ENCODE measurements around the gene SLC9A4.
"Not testable (repeated sequence)": the region's sequence is repeated elsewhere in the genome, so short reads cannot be mapped to it uniquely, and the experiment has no call there.

Gene SLC9A4

GRCh38 chr2:102538491-102538890 is 65.5 kb downstream of the SLC9A4 start:
- H3K27me3 ChIP-seq, result no peaks in the 10 kb centered on the region
- H3K36me3 ChIP-seq, result no peaks in the 10 kb centered on the region
- H3K4me3 ChIP-seq, result no peak overlapping the region
- no peaks in the 10 kb centered on the region for H3K4me1 ChIP-seq
- no peaks in the 10 kb centered on the region for H3K9me3 ChIP-seq (replicated peaks in 1 of 11)
- H3K4me2 ChIP-seq, result no peak overlapping the region
- no peak for TF ChIP-seq Cebpa-rat (IDR thresholded peaks at IDR 0.05)
- no peak overlapping the region for H3K9ac ChIP-seq
- no peaks in the 10 kb centered on the region for H4K20me1 ChIP-seq
- H3K27ac ChIP-seq, result no peak overlapping the region

GRCh38 chr2:102540882-102541281 is 67.9 kb downstream of the SLC9A4 start:
- no peak overlapping the region for H3K27ac ChIP-seq
- no peak overlapping the region for H3K4me2 ChIP-seq
- H3K9ac ChIP-seq, result no peak overlapping the region
- no peaks in the 10 kb centered on the region for H4K20me1 ChIP-seq
- no peaks in the 10 kb centered on the region for H3K27me3 ChIP-seq
- TF ChIP-seq Cebpa-rat (IDR thresholded peaks at IDR 0.05), result no peak
- no peaks in the 10 kb centered on the region for H3K4me1 ChIP-seq
- H3K36me3 ChIP-seq, result no peaks in the 10 kb centered on the region
- H3K4me3 ChIP-seq, result no peak overlapping the region
- peaks cover 0 to under 1% (median 0%) of the 10 kb centered on the region in 11 experiments; a peak in 1 of 22 replicates for H3K9me3 ChIP-seq (replicated peaks in 1 of 11)

- H3K27me3 ChIP-seq, result no peaks in the 10 kb centered on the region
- H3K27ac ChIP-seq, result no peak overlapping the region
- no peaks in the 10 kb centered on the region for H4K20me1 ChIP-seq
- TF ChIP-seq Cebpa-rat (IDR thresholded peaks at IDR 0.05), result no peak
- H3K4me3 ChIP-seq, result no peak overlapping the region
- no peaks in the 10 kb centered on the region for H3K4me1 ChIP-seq
- H3K4me2 ChIP-seq, result no peak overlapping the region
- H3K9ac ChIP-seq, result no peak overlapping the region
- H3K9me3 ChIP-seq (replicated peaks in 1 of 11), result peaks cover 21 to 34% (median 30%) of the 10 kb centered on the region in 11 experiments
- H3K36me3 ChIP-seq, result no peaks in the 10 kb centered on the region
Observed at GRCh38 chr2:102544182-102544581, 71.2 kb downstream of the SLC9A4 start.

GRCh38 chr2:102547462-102547861 is 74.4 kb downstream of the SLC9A4 start:
- Histone ChIP-seq H3K9me3 (replicated peaks in 1 of 11) (peaks cover 45 to 67% (median 61%) of the 10 kb centered on the region in 11 experiments), H3K27ac (no peak overlapping the region), H3K36me3 (no peaks in the 10 kb centered on the region; a peak in 1 of 22 replicates), H3K4me1 (peaks cover 0 to 16% (median 2%) of the 10 kb centered on the region in 10 experiments; a peak in 11 of 20 replicates), H3K9ac (no peak overlapping the region), H3K4me3 (no peak overlapping the region), H3K27me3 (peaks cover 0 to 3% (median 0%) of the 10 kb centered on the region in 11 experiments; a peak in 2 of 22 replicates), H3K4me2 (no peak overlapping the region), H4K20me1 (no peaks in the 10 kb centered on the region)
- no peak for TF ChIP-seq Cebpa-rat (IDR thresholded peaks at IDR 0.05)

GRCh38 chr2:102549027-102549426 is 76.0 kb downstream of the SLC9A4 start:
- peaks cover 9 to 20% (median 16%) of the 10 kb centered on the region in 10 experiments; a peak in 18 of 20 replicates for H3K4me1 ChIP-seq
- no peaks in the 10 kb centered on the region for H4K20me1 ChIP-seq
- peaks cover 45 to 68% (median 61%) of the 10 kb centered on the region in 11 experiments for H3K9me3 ChIP-seq (replicated peaks in 1 of 11)
- no peak overlapping the region for H3K9ac ChIP-seq
- no peak overlapping the region for H3K4me2 ChIP-seq
- no peak for TF ChIP-seq Cebpa-rat (IDR thresholded peaks at IDR 0.05)
- no peak overlapping the region for H3K4me3 ChIP-seq
- no peak overlapping the region for H3K27ac ChIP-seq
- peaks cover 0 to 8% (median 0%) of the 10 kb centered on the region in 11 experiments; a peak in 2 of 22 replicates for H3K27me3 ChIP-seq
- no peaks in the 10 kb centered on the region; a peak in 1 of 22 replicates for H3K36me3 ChIP-seq

- Histone ChIP-seq H3K4me3 (no peak overlapping the region), H3K9ac (no peak overlapping the region), H3K9me3 (replicated peaks in 1 of 11) (peaks cover 45 to 68% (median 61%) of the 10 kb centered on the region in 11 experiments), H3K4me2 (peak overlapping the region in 2 of 11 experiments; percentile 17 to 47; a peak in 4 of 22 replicates), H3K4me1 (peaks cover 10 to 27% (median 20%) of the 10 kb centered on the region in 10 experiments; a peak in 18 of 20 replicates), H3K27me3 (peaks cover 0 to 8% (median 0%) of the 10 kb centered on the region in 11 experiments; a peak in 2 of 22 replicates), H4K20me1 (no peaks in the 10 kb centered on the region), H3K27ac (no peak overlapping the region), H3K36me3 (no peaks in the 10 kb centered on the region; a peak in 1 of 22 replicates)
- TF ChIP-seq Cebpa-rat (IDR thresholded peaks at IDR 0.05), result no peak
Observed at GRCh38 chr2:102550151-102550550, 77.1 kb downstream of the SLC9A4 start.

- TF ChIP-seq Cebpa-rat (IDR thresholded peaks at IDR 0.05), result no peak
- H3K27me3 ChIP-seq, result peaks cover 0 to 8% (median 0%) of the 10 kb centered on the region in 11 experiments; a peak in 2 of 22 replicates
Observed at GRCh38 chr2:102551329-102552096, 78.5 kb downstream of the SLC9A4 start.

GRCh38 chr2:102553601-102554000 is 80.6 kb downstream of the SLC9A4 start:
- Histone ChIP-seq H3K27ac (peak overlapping the region in 5 of 11 experiments; percentile 16 to 78 (median 62); a peak in 7 of 22 replicates), H3K9ac (peak overlapping the region in 3 of 11 experiments; percentile 16 to 29 (median 23); a peak in 2 of 22 replicates), H4K20me1 (no peaks in the 10 kb centered on the region), H3K4me1 (peaks cover 10 to 27% (median 20%) of the 10 kb centered on the region in 10 experiments; a peak in 18 of 20 replicates), H3K9me3 (replicated peaks in 1 of 11) (peaks cover 31 to 58% (median 47%) of the 10 kb centered on the region in 11 experiments), H3K4me3 (no peak overlapping the region), H3K27me3 (peaks cover 0 to 8% (median 0%) of the 10 kb centered on the region in 11 experiments; a peak in 2 of 22 replicates), H3K36me3 (no peaks in the 10 kb centered on the region; a peak in 1 of 22 replicates), H3K4me2 (peak overlapping the region in 9 of 11 experiments; percentile 22 to 76 (median 64); a peak in 18 of 22 replicates)
- TF ChIP-seq Cebpa-rat (IDR thresholded peaks at IDR 0.05), result peak in 5 of 11 experiments; percentile 60 to 95 (median 84); a peak in 10 of 22 replicates

More at GRCh38 chr2:102551329-102552096, 78.5 kb downstream of the SLC9A4 start:
- Histone ChIP-seq H3K4me3 (no peak overlapping the region), H3K27ac (no peak overlapping the region), H3K4me1 (peaks cover 10 to 27% (median 20%) of the 10 kb centered on the region in 10 experiments; a peak in 18 of 20 replicates), H3K4me2 (no peak overlapping the region), H4K20me1 (no peaks in the 10 kb centered on the region), H3K9ac (no peak overlapping the region), H3K36me3 (no peaks in the 10 kb centered on the region; a peak in 1 of 22 replicates), H3K9me3 (replicated peaks in 1 of 11) (peaks cover 44 to 64% (median 59%) of the 10 kb centered on the region in 11 experiments)

GRCh38 chr2:102558463-102558862 is 85.4 kb downstream of the SLC9A4 start:
- no peak for TF ChIP-seq Cebpa-rat (IDR thresholded peaks at IDR 0.05)
- H3K4me2 ChIP-seq, result no peak overlapping the region
- H3K9me3 ChIP-seq (replicated peaks in 1 of 11), result peaks cover 0 to 20% (median 15%) of the 10 kb centered on the region in 11 experiments; a peak in 11 of 22 replicates
- no peaks in the 10 kb centered on the region for H3K36me3 ChIP-seq
- H3K27me3 ChIP-seq, result no peaks in the 10 kb centered on the region
- H3K9ac ChIP-seq, result no peak overlapping the region
- H4K20me1 ChIP-seq, result no peaks in the 10 kb centered on the region
- no peak overlapping the region for H3K4me3 ChIP-seq
- no peak overlapping the region for H3K27ac ChIP-seq
- H3K4me1 ChIP-seq, result peaks cover 0 to 13% (median 10%) of the 10 kb centered on the region in 10 experiments; a peak in 15 of 20 replicates

GRCh38 chr2:102562542-102562941 is 89.5 kb downstream of the SLC9A4 start:
- H3K9me3 ChIP-seq (replicated peaks in 1 of 11), result peaks cover 16 to 35% (median 25%) of the 10 kb centered on the region in 11 experiments; a peak in 21 of 22 replicates
- H3K4me2 ChIP-seq, H4K20me1 ChIP-seq: not testable (repeated sequence)

More at GRCh38 chr2:102562542-102562941, 89.5 kb downstream of the SLC9A4 start:
- H3K27me3 ChIP-seq, H3K4me3 ChIP-seq, H3K36me3 ChIP-seq, H3K4me1 ChIP-seq, H3K9ac ChIP-seq, H3K27ac ChIP-seq: not testable (repeated sequence)

Data from BLaER1 treated with 17β-estradiol and CSF1 and Interleukin-3, amounts not matched to agents 10 nM and 100 nM (cell line).